OCI-LY3 (cell line): ENCODE measurements around the gene CREB5.

ENCODE experiments used
- H2AFZ ChIP-seq: fragments of 200-600, 300-600 bp; shearing (Covaris generic); 2 replicates; pipeline ENCODE4 v1.6.0; 2014; ENCODE audit warnings: antibody characterized with exemption, low read depth, low read length
- H3K27ac ChIP-seq: fragments of 200-600, 300-600 bp; sonication (generic); 2 replicates; pipeline ENCODE4 v1.5.1; 2014; ENCODE audit warnings: mild to moderate bottlenecking, low read length, moderate library complexity, mixed read lengths
- H3K27me3 ChIP-seq: fragments of 200-600, 300-600 bp; sonication (generic); 2 replicates; pipeline ENCODE4 v1.6.1; 2014; ENCODE audit warnings: low read depth, low read length, mixed read lengths
- H3K36me3 ChIP-seq: fragments of 200-600, 300-600 bp; sonication (generic); replicated peaks from 2 replicates; pipeline ENCODE3; 2014; ENCODE audit warnings: low read depth, low read length, mixed read lengths
- H3K4me1 ChIP-seq: fragments of 300-600, 200-600 bp; sonication (generic); 2 replicates; pipeline ENCODE4 v1.6.1; 2014; ENCODE audit warnings: low read length, mixed read lengths
- H3K4me2 ChIP-seq: fragments of 200-600, 300-600 bp; sonication (generic); 2 replicates; pipeline ENCODE4 v1.6.1; 2014; ENCODE audit warnings: low read length, mixed read lengths
- H3K4me3 ChIP-seq: fragments of 300-600, 200-600 bp; sonication (generic); 2 replicates; pipeline ENCODE4 v1.5.1; 2014; ENCODE audit warnings: antibody characterized with exemption, mild to moderate bottlenecking, low read length, moderate library complexity
- H3K79me2 ChIP-seq: fragments of 300-600, 200-600 bp; shearing (Covaris generic); 2 replicates; pipeline ENCODE4 v1.6.1; 2014; ENCODE audit warnings: mild to moderate bottlenecking, low read length, mixed read lengths
- H3K9ac ChIP-seq: fragments of 300-600, 200-600 bp; shearing (Covaris generic); 2 replicates; pipeline ENCODE4 v1.6.0; 2014; ENCODE audit warnings: mild to moderate bottlenecking, low read length, moderate library complexity
- H3K9me3 ChIP-seq: fragments of 200-600, 300-600 bp; shearing (Covaris generic); 2 replicates; pipeline ENCODE4 v1.6.1; 2014; ENCODE audit warnings: low read length, mixed read lengths; ENCODE audit not compliant: insufficient read depth
- H4K20me1 ChIP-seq: fragments of 200-600, 300-600 bp; sonication (generic); 2 replicates; pipeline ENCODE4 v1.6.1; 2016; ENCODE audit warnings: low read length, mixed read lengths; ENCODE audit not compliant: insufficient read depth
- EZH2phosphoT487 ChIP-seq: fragments of 200-600 bp; shearing (Covaris generic); IDR thresholded peaks from 2 replicates; pipeline ENCODE4 v1.6.1; 2018; ENCODE audit warnings: antibody characterized with exemption, mixed run types, low read depth
- TF ChIP-seq, protein P1 (sequence below): fragments of 200-600, 300-600 bp; sonication (generic); IDR thresholded peaks from 2 replicates; pipeline ENCODE4 v1.5.1; 2014; ENCODE audit warnings: antibody characterized with exemption, low read length, low read depth

CREB5 gene

DNA sequence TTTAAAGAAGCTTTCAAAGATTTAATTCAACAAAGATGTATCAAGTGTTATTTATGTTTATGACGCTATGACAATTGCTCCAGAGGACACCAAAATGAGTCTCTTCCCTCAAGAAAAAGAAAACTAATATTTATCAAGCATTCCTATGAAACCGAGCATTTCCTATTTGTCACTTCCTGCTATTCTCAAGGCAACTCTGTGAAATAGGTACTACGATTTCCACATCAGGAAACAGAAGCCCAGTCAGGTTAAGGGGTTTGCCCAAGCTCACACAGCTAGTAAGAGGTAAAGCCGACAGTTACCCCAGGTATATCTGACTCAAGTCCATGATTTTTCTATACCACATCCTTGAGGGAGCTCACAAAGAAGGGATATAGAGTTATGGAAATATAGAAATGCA is 459.9 kb downstream of the CREB5 start:
- Histone ChIP-seq H3K36me3 (no peaks in the 10 kb centered on the region), H3K9me3 (no peaks in the 10 kb centered on the region), H3K4me1 (no peaks in the 10 kb centered on the region), H3K4me2 (no peak overlapping the region), H3K27me3 (peaks cover 18% of the 10 kb centered on the region), H3K27ac (no peak overlapping the region), H3K4me3 (no peak overlapping the region), H3K9ac (no peak overlapping the region), H2AFZ (no peak overlapping the region), H4K20me1 (no peaks in the 10 kb centered on the region), H3K79me2 (no peaks in the 10 kb centered on the region)
- TF ChIP-seq, protein P1, sequence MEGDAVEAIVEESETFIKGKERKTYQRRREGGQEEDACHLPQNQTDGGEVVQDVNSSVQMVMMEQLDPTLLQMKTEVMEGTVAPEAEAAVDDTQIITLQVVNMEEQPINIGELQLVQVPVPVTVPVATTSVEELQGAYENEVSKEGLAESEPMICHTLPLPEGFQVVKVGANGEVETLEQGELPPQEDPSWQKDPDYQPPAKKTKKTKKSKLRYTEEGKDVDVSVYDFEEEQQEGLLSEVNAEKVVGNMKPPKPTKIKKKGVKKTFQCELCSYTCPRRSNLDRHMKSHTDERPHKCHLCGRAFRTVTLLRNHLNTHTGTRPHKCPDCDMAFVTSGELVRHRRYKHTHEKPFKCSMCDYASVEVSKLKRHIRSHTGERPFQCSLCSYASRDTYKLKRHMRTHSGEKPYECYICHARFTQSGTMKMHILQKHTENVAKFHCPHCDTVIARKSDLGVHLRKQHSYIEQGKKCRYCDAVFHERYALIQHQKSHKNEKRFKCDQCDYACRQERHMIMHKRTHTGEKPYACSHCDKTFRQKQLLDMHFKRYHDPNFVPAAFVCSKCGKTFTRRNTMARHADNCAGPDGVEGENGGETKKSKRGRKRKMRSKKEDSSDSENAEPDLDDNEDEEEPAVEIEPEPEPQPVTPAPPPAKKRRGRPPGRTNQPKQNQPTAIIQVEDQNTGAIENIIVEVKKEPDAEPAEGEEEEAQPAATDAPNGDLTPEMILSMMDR = no peak
- TF ChIP-seq EZH2phosphoT487 = no peak

DNA sequence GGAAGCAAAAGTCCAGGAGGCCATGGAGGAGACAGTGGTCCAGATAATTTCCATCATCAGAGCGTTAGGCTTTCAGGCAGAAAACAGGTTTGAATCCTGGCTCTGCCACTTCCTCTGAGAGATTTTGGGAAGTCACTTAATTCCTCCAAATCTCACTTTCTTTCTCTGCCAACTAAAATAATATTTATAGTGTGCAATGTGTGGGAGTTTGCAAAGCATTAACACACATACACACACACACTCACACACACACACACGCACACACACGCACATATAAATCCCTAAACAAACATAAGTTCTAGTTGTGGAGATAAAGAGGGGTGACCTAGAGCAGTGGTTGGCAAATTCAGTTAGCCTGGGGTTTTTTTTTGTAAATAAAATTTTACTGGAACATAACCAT is 461.0 kb downstream of the CREB5 start:
- Histone ChIP-seq H2AFZ (no peak overlapping the region), H3K4me2 (no peak overlapping the region), H3K27me3 (peaks cover 14% of the 10 kb centered on the region), H3K9ac (no peak overlapping the region), H3K4me3 (no peak overlapping the region), H3K36me3 (no peaks in the 10 kb centered on the region), H3K27ac (no peak overlapping the region), H3K9me3 (no peaks in the 10 kb centered on the region), H3K4me1 (no peaks in the 10 kb centered on the region), H3K79me2 (no peaks in the 10 kb centered on the region), H4K20me1 (no peaks in the 10 kb centered on the region)
- TF ChIP-seq EZH2phosphoT487 = no peak
- TF ChIP-seq, protein P1 = no peak

DNA sequence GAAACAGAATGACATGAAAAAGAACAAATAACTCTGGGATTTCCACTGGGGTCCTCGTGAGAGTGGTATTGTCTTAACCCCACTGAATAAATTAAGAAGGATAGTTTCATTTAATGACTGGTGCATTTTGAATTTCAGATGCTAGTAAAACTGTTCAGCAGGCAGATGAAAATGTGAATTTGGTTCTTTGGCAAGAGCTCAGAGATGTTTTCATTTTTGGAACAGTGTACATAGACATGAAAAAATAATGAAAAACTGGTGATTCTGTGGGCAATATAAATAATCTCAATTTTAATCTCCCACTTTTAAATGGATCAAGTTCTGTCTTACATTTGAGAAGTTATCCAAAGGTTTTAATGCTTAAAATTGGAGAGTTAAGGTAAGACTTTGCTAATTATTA is 461.7 kb downstream of the CREB5 start:
- Histone ChIP-seq H3K9ac (no peak overlapping the region), H2AFZ (no peak overlapping the region)
- TF ChIP-seq, protein P1 = no peak
- no peak for TF ChIP-seq EZH2phosphoT487

More for the DNA sequence above, 461.7 kb downstream of the CREB5 start:
- no peaks in the 10 kb centered on the region for H3K36me3 ChIP-seq
- no peak overlapping the region for H3K4me2 ChIP-seq
- H3K9me3 ChIP-seq = no peaks in the 10 kb centered on the region
- H3K4me1 ChIP-seq = peaks cover 5% of the 10 kb centered on the region
- peaks cover 14% of the 10 kb centered on the region for H3K27me3 ChIP-seq
- no peaks in the 10 kb centered on the region for H4K20me1 ChIP-seq
- H3K79me2 ChIP-seq = no peaks in the 10 kb centered on the region
- no peak overlapping the region for H3K27ac ChIP-seq
- H3K4me3 ChIP-seq = no peak overlapping the region
